Nephron (organoid): Measurements from ENCODE around the gene EXOC7.
A peak's percentile ranks its signal among the peaks of the same experiment; 100 is the strongest.

Experiments used
- H3K27ac Mint-ChIP-seq, 3 experiments: 2 replicates each; pipeline ENCODE4 v1.8.0; 2020; ENCODE audit warnings: mixed read lengths in 3 of 3, mild to moderate bottlenecking in 2 of 3, moderate library complexity in 1 of 3
- H3K27me3 Mint-ChIP-seq: 2 replicates; pipeline ENCODE4 v1.8.0; 2021; ENCODE audit warnings: low read depth, mild to moderate bottlenecking, moderate library complexity, mixed read lengths
- H3K36me3 Mint-ChIP-seq: 2 replicates; pipeline ENCODE4 v1.8.0; 2020; ENCODE audit warnings: low read depth, mixed read lengths
- H3K4me1 Mint-ChIP-seq: 2 replicates; pipeline ENCODE4 v1.8.0; 2020; ENCODE audit warnings: mixed read lengths
- H3K4me3 Mint-ChIP-seq, 3 experiments: 2 replicates each; pipeline ENCODE4 v1.8.0; 2020; ENCODE audit warnings: mild to moderate bottlenecking in 3 of 3, mixed read lengths in 3 of 3, moderate library complexity in 2 of 3
- H3K9me3 Mint-ChIP-seq: 2 replicates; pipeline ENCODE4 v1.8.0; 2020; ENCODE audit warnings: mixed read lengths
- TF ChIP-seq, protein P1 (sequence below), 3 experiments: fragments of 200-600 bp; sonication (generic); IDR thresholded peaks; one replicate each; pipeline ENCODE4 v1.5.0; 2021; ENCODE audit warnings: antibody characterized with exemption in 3 of 3; ENCODE audit not compliant: unreplicated experiment in 3 of 3

EXOC7 gene

DNA sequence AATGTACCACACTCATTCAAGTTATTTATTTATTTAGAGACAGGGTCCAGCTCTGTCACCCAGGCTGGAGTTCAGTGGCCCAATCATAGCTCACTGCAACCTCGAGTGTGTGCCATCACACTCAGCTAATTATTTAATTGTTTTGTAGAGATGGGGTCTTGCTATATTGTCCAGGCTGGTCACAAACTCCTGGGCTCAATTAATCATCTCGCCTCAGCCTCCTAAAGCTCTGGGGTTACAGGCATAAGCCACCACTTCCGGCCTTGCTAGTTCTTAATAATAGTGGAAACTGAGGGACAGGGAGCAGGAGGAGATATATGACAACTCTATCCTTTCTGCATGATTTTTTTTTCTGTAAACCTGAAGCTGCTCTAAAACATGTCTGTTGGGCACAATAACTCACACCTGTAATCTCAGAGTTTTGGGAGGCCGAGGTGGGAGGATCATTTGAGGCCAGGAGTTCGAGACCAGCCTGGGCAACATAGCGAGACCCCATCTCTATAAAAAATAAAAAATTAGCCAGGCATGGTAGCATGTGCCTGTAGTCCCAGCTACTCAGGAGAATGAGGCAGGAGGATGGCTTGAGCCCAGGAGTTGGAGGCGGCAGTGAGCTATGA is 11.7 kb upstream of the EXOC7 start:
- Mint-ChIP-seq H3K4me1 (peaks cover 6% of the 10 kb centered on the region), H3K27me3 (peaks cover 15% of the 10 kb centered on the region), H3K27ac (no peak overlapping the region), H3K36me3 (no peaks in the 10 kb centered on the region), H3K9me3 (peaks cover 4% of the 10 kb centered on the region), H3K4me3 (no peak overlapping the region)
- TF ChIP-seq, protein P1, sequence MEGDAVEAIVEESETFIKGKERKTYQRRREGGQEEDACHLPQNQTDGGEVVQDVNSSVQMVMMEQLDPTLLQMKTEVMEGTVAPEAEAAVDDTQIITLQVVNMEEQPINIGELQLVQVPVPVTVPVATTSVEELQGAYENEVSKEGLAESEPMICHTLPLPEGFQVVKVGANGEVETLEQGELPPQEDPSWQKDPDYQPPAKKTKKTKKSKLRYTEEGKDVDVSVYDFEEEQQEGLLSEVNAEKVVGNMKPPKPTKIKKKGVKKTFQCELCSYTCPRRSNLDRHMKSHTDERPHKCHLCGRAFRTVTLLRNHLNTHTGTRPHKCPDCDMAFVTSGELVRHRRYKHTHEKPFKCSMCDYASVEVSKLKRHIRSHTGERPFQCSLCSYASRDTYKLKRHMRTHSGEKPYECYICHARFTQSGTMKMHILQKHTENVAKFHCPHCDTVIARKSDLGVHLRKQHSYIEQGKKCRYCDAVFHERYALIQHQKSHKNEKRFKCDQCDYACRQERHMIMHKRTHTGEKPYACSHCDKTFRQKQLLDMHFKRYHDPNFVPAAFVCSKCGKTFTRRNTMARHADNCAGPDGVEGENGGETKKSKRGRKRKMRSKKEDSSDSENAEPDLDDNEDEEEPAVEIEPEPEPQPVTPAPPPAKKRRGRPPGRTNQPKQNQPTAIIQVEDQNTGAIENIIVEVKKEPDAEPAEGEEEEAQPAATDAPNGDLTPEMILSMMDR (IDR thresholded peaks at IDR 0.05; ENCODE audit: unreplicated experiment in 3 of 3), result no peak

DNA sequence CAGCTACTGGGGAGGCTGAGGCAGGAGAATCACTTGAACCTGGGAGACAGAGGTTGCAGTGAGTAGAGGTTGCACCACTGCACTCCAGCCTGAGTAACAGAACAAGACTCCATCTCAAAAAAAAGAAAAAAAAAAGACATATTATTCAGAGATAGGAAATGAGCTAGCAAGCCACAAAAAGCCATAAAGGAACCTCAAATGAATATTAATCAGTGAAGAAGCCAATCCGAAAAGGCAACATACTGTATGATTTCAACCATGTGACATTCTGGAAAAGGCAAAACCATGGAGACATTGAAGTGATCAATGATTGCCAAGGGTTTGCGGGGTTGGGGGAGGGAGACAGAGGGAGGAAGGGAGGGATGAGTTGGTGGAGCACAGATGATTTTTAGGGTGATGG is 8.4 kb upstream of the EXOC7 start:
- H3K36me3 Mint-ChIP-seq, result no peaks in the 10 kb centered on the region
- H3K9me3 Mint-ChIP-seq, result peaks cover 4% of the 10 kb centered on the region
- no peak overlapping the region for H3K4me3 Mint-ChIP-seq
- peaks cover 6% of the 10 kb centered on the region for H3K27me3 Mint-ChIP-seq
- TF ChIP-seq, protein P1 (IDR thresholded peaks at IDR 0.05; ENCODE audit: unreplicated experiment in 3 of 3), result no peak
- H3K4me1 Mint-ChIP-seq, result peaks cover under 1% of the 10 kb centered on the region
- no peak overlapping the region for H3K27ac Mint-ChIP-seq

DNA sequence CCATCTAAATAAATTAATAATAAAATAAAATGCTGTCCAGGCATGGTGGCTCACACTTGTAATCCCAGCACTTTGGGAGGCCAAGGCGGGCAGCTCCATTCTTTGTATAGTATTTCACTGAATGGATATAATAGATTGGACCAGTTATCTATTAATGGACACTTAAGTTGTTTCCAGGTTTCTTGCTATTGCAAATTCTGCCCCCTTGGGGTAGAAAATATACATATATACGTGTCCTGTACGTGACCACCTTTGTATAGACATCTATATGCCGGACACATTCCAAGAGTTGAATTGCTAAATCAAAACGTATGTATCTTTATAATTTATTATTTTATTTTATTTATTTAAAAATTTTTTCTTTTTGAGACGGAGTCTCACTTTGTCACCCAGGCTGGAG is 3.9 kb upstream of the EXOC7 start:
- Mint-ChIP-seq H3K27ac (no peak overlapping the region), H3K9me3 (no peaks in the 10 kb centered on the region), H3K27me3 (peaks cover 8% of the 10 kb centered on the region), H3K36me3 (no peaks in the 10 kb centered on the region), H3K4me1 (peaks cover 24% of the 10 kb centered on the region), H3K4me3 (no peak overlapping the region)
- TF ChIP-seq, protein P1 (IDR thresholded peaks at IDR 0.05; ENCODE audit: unreplicated experiment in 3 of 3), result peak in 2 of 3 experiments; percentile 16 to 19

DNA sequence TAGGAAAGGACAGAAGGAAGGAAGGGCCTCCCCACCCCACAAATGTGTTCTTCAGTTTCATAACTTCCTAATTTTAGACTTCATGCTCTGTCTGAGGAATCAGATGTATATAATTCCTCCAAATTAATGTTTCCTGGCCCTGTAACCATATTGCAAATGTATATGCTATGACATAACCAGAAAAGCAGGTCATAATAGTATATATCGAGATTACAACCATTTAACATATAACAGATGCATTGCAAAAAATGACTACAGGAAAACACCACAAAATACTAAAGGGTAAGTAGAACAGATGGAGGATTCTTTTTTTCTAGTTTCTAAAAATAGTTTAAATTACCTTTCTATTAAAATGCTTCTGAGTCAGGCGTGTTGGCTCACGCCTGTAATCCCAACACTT is 3.1 kb upstream of the EXOC7 start:
- TF ChIP-seq, protein P1 (IDR thresholded peaks at IDR 0.05; ENCODE audit: unreplicated experiment in 3 of 3), result no peak
- peak overlapping the region; percentile 77 to 97 (median 93) for H3K27ac Mint-ChIP-seq
- peaks cover 4% of the 10 kb centered on the region for H3K27me3 Mint-ChIP-seq
- peak overlapping the region in 2 of 3 experiments; percentile 8 to 87 for H3K4me3 Mint-ChIP-seq
- H3K36me3 Mint-ChIP-seq, result peaks cover 4% of the 10 kb centered on the region
- H3K9me3 Mint-ChIP-seq, result no peaks in the 10 kb centered on the region
- H3K4me1 Mint-ChIP-seq, result peaks cover 24% of the 10 kb centered on the region

DNA sequence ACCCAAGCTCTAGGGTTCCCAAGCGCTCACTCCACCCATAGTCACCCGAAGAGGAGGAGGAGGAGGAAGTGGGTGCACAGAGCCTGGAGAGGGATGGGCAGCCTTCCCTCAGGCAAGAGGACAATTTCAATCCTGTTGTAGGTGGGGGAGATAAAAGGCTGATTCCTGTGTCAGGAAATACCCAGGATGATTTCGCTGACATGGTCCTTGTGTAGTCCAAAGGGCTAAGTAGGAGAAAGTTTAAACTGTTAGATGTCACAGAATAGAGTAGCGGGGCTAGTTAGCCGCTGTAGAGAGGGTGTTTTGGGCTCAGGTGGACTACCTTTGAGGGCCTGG is 1.3 kb upstream of the EXOC7 start:
- TF ChIP-seq, protein P1 (IDR thresholded peaks at IDR 0.05; ENCODE audit: unreplicated experiment in 3 of 3), result no peak
- H3K4me3 Mint-ChIP-seq, result peak overlapping the region; percentile 62 to 95 (median 65)
- peaks cover 15% of the 10 kb centered on the region for H3K36me3 Mint-ChIP-seq

More for the DNA sequence above, 1.3 kb upstream of the EXOC7 start:
- Mint-ChIP-seq H3K27ac (peak overlapping the region; percentile 50 to 68 (median 59)), H3K27me3 (peaks cover 4% of the 10 kb centered on the region), H3K9me3 (no peaks in the 10 kb centered on the region), H3K4me1 (peaks cover 24% of the 10 kb centered on the region)
